NCI-H1436 treated with DMSO at 0.1 percent for 48 hours (cell line): ENCODE data around the gene HAUS1.
"Not testable (repeated sequence)": the region's sequence is repeated elsewhere in the genome, so short reads cannot be mapped to it uniquely, and the experiment has no call there.

Experiments
- DNase-seq: peaks from one replicate; lab custom pipeline; 2025; lab: John Stamatoyannopoulos, UW

HAUS1 gene

GRCh38 chr18:46156843-46157242 is 52.7 kb downstream of the HAUS1 start:
- DNase-seq = no peak

DNA sequence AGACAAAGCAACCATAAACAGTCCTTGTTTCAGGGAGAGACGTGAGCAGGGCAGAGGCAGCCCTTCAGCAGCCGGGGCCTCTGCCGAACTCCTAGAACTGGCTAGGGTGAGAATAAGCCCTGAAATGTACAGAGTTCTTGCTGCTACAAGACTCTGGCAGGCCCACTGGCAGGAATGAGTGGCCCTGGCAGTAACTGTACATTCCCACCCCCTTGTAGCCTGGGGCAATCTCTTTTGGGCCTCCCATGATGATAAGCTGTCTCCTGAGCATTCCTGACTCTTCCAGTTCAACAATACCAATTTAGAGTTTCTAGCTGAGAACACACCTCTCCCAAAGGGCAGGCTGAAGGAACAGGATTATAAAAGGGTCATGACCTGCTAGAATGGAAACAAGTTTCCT is 54.3 kb downstream of the HAUS1 start:
- DNase-seq = no peak

GRCh38 chr18:46160050-46160798 is 56.0 kb downstream of the HAUS1 start:
- no peak for DNase-seq

GRCh38 chr18:46160840-46161239 is 56.7 kb downstream of the HAUS1 start:
- DNase-seq = not testable (repeated sequence)

DNA sequence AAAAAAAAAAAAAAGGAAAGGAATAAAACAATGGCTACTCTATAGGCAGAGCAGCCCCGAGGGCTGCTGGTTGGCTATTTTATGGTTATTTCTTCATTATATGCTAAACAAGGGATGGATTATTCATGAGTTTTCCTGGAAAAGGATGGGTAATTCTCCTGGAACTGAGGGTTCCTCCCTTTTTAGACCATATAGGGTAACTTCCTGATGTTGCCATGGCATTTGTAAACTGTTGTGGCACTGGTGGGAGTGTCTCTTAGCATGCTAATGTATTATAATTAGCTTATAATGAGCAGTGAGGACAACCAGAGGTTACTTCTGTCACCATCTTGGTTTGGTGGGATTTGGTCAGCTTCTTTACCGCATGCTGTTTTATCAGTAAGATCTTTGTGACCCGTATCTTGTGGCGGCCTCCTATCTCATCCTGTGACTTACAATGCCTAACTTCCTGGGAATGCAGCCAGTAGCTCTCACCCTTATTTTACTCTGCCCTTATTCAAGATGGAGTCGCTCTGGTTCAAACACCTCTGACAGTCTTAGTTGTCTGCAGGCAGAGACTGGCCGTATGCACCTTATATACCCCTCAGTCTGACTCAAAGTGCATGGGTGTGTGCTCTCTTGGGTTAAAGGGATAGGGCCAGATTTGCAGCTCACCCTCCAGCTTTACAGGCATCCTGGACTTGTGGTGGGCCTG is 57.7 kb downstream of the HAUS1 start:
- no peak for DNase-seq

DNA sequence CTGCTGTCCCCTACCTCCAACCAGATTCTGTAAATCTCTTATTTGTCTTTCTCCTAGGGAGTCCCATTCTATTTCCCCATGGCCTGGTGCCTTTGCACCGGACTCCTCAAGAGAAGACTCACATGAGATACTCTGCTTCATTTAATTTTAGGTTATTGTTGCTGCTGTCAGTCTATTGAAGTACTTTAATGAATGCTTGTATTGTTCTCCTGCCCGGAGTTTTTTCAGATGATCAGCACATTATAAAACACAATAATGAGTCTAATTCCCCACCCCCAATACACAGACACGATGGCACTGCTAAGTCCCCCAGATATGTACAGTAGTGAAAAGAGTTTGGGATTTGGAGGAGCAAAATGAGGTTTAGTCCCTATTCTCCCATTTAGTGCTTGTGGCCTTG is 58.9 kb downstream of the HAUS1 start:
- DNase-seq = no peak

DNA sequence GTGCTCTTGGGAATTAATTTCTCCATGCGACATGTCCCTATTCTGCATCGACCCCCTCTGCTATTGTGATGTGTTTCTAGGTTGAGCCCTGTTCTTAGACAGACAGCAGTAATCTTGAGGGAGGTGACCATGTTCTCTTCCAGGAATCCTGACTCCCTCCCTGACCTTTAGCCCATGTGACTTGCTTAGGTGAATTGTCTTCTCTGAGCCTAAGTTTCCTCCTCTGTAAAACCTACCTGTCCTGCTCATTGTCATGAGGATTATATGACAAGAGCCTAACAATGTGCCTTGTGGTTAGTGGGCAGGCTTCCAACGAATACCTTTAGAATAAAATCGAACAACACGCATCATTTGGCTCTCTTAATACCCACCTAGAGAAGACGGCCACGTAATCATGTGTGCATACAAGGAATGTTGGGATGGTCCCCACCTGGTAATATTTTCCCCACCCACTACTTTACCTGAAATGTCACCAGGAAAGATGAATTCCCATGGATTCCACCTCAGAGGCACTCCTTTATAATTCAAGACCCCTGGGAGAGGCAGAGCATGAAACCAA is 59.8 kb downstream of the HAUS1 start:
- no peak for DNase-seq

DNA sequence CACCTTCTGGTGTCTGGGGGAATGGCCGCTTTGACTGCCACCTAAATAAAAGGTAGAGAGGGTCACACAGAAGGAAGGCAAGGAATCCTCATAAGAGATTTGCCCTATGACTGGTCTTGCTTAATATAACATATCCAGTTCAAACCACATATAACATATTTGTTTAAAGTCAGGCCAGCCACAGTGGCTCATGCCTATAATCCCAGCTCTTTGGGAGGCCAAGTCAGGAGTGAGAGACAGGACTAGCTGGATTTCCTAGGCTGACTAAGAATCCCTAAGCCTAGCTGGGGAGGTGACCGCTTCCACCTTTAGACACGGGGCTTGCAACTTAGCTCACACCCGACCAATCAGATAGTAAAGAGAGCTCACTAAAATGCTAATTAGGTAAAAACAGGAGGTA is 60.3 kb downstream of the HAUS1 start:
- DNase-seq = not testable (repeated sequence)

DNA sequence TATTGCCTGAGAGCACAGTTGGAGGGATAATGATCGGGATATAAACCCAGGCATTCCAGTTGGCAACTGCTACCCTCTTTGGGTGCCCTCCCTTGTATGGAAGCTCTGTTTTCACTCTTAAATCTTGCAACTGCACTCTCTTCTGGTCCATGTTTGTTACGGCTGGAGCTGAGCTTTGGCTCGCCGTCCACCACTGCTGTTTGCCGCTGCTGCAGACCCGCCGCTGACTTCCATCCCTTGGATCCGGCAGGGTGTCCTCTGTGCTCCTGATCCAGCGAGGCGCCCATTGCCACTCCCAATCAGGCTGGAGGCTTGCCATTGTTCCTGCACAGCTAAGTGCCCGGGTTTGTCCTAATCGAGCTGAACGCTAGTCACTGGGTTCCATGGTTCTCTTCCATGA is 60.7 kb downstream of the HAUS1 start:
- no peak for DNase-seq

GRCh38 chr18:46166261-46166970 is 62.2 kb downstream of the HAUS1 start:
- DNase-seq = no peak

- DNase-seq = no peak
Measured at GRCh38 chr18:46167971-46168370, 63.8 kb downstream of the HAUS1 start.

DNA sequence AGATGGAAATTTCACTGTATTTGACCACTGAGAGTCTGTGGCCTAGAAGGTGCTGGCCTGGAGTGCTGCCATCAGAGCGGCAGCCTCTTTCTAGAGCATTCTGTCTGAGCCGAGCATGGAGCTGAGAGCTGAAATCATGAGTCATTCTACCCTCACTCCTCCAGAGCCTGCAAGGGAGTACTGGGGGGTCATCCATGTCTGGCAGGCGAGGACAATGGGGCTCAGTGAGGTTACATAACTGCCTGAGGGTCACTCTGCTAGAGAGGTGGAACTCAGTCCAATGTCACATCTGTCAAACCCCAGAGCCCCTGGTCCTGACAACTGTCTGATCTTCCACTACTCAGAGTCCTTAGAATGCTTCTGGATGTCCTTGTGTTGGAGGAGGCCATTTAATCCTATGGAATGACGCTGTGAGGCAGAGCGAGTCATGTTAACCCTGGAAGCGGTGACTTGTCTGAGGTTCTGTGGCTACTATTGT is 65.3 kb downstream of the HAUS1 start:
- DNase-seq = no peak

GRCh38 chr18:46171331-46171730 is 67.1 kb downstream of the HAUS1 start:
- DNase-seq = no peak

DNA sequence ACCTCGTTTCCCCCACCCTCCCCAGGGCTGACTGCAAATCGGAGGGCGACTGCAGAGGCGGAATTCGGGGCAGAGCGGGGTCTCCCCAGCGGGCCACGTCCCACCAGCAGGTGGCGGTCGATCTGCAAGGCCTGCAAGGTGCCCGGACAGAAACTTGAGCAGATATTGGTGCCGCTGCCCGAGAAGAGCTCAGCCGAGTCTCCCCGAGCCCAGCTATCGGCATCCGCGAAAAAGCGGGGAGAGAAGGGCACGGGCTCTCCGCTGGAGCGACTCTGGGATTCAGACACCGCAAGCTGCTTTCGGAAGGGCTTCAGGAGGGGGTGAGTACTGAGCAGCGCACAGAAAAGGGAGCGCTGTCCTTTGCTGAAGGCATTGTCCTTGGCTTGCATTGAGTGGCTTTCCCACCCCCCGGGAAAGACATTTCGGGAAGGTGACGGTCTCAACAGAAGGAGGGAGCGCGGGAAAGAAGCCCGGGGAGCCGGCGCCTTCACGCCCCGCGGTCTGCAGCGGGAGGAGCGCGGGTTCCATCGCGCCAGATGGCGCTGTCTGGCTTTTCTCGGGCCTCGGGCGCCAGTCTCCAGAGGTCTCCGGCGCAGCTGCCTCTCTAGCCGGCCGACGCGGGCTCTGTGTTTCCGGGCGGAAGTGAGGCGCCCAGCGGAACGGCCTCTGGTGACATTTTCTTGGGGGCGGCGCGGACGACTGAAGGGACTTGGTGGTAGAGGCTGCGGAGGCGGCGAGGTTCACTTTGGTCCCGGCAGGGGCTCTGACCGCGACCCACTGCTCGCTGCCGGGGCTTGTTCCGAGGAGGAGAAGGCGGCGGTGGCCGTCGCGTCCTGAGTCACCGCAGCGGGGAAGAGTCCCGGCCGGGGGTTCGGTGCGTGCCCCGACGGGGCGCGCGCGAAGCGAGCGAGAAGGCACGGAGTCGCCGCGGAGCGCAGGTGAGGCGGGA is 69.5 kb downstream of the HAUS1 start:
- peak; percentile 59 for DNase-seq

GRCh38 chr18:46174342-46175041 is 70.3 kb downstream of the HAUS1 start:
- DNase-seq = no peak

- DNase-seq = no peak
Measured at GRCh38 chr18:46176001-46176400, 71.8 kb downstream of the HAUS1 start.
